AG09309 (cell line): ENCODE results near the gene WNT1.

Source experiments
- DNase-seq: peaks from one replicate; pipeline ENCODE4 v3.0.0-alpha.2; 2010; ENCODE audit warnings: low read depth
- H3K4me3 ChIP-seq: 2 replicates; pipeline ENCODE4 v1.5.1; 2011; ENCODE audit warnings: mild to moderate bottlenecking, low read depth, low read length, moderate library complexity; ENCODE audit not compliant: control insufficient read depth
- TF ChIP-seq, protein P1 (sequence below): IDR thresholded peaks from 2 replicates; pipeline ENCODE4 v1.5.1; 2011; ENCODE audit warnings: mild to moderate bottlenecking, low read depth, low read length, inconsistent platforms; ENCODE audit not compliant: insufficient read depth, control insufficient read depth; ENCODE audit errors: missing control alignments

WNT1 gene

DNA sequence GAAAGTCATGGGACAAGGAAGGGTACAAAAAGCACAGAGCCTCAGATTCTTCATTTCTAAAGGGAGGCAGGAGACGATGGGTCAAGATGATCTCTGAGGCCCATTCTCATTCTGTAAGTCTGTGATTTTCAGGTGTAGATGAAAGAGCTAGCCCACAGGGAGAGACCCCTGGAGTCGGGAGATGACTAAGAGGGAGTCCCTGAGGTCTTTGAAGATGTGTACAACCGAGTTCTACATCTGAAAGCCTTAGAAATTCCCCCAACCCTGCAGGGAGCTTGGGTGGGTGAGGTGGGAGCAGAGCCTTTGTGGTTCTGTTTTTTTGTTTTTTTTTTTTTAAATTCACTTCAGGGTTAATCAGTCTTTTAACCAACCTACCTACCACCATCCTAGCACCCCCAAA lies 9.7 kb upstream of the WNT1 start:
- TF ChIP-seq, protein P1, sequence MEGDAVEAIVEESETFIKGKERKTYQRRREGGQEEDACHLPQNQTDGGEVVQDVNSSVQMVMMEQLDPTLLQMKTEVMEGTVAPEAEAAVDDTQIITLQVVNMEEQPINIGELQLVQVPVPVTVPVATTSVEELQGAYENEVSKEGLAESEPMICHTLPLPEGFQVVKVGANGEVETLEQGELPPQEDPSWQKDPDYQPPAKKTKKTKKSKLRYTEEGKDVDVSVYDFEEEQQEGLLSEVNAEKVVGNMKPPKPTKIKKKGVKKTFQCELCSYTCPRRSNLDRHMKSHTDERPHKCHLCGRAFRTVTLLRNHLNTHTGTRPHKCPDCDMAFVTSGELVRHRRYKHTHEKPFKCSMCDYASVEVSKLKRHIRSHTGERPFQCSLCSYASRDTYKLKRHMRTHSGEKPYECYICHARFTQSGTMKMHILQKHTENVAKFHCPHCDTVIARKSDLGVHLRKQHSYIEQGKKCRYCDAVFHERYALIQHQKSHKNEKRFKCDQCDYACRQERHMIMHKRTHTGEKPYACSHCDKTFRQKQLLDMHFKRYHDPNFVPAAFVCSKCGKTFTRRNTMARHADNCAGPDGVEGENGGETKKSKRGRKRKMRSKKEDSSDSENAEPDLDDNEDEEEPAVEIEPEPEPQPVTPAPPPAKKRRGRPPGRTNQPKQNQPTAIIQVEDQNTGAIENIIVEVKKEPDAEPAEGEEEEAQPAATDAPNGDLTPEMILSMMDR: no peak
- no peak for DNase-seq
- H3K4me3 ChIP-seq: no peak overlapping the region

DNA sequence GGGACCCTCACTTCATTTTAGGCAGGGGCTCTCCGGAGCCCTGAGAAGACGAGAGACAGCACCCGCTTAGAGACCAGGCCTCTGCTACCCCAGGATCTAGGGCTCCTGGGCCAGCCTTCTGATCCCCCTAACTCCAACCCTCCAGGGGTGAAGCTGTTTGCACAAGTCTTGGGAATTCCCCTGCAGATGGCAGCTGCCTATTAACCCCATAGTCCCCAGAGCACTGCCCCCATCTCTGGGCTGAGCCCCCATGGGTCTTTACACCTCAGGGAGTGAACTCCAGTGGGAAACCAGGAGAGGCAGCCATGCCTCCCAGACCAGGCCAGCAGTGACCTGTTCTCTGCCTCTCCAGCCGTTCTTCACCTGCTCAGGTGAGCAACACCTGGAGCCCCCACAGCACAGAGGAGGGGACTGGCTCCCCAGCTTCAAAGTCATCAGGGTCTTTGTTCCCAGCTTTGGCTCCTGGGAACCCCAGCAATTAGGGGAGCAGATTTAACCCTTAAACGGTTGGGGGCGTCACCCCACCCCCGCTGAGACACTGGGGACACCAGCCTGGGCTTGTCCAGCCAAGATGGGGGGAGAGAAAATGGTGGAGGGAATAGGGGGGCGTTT lies 8.9 kb upstream of the WNT1 start:
- no peak for DNase-seq
- H3K4me3 ChIP-seq: no peak overlapping the region
- TF ChIP-seq, protein P1: no peak

DNA sequence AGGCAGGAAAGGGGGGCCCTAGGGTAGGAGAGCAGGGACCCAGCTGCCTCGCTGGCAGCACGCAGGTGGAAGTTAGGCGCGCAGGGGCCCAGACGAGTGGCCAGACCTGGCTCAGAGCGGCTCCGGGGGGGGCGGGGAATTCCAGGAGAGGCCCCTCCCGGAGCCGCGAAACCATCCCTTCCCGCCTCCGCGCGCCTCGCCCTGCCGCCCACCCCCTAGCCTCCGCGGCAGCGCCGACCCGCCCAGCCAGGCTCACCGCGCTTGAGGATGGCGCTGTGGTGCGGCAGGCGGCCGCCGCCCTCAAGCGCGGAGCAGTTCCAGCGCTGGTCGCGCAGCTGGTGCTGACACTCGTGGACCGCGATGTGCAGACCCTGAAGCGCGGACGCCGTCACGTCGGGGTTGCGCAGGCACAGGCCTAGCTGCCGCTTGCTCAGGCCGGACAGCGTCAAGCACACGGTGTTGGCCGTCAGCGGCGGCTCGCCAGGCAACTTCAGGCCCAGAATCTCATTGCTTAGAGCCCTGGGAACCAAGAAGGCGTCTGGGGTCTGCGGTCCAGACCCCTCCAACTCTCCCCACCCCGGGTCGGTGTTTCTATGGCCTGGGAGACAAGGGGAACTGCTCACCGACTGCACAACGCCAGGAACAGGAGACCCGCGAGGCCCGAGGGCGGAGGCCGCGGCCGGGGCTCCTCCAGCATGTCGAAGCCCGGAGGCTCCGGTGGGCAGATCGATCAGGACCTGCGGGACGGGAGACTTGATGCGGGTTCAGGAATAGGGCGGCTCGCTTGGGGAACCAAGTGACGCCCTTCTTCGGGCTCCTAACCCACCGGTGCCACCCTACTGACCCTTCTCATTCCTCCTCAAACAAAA lies 8.1 kb upstream of the WNT1 start:
- TF ChIP-seq, protein P1: no peak
- no peak for DNase-seq
- no peak overlapping the region for H3K4me3 ChIP-seq

DNA sequence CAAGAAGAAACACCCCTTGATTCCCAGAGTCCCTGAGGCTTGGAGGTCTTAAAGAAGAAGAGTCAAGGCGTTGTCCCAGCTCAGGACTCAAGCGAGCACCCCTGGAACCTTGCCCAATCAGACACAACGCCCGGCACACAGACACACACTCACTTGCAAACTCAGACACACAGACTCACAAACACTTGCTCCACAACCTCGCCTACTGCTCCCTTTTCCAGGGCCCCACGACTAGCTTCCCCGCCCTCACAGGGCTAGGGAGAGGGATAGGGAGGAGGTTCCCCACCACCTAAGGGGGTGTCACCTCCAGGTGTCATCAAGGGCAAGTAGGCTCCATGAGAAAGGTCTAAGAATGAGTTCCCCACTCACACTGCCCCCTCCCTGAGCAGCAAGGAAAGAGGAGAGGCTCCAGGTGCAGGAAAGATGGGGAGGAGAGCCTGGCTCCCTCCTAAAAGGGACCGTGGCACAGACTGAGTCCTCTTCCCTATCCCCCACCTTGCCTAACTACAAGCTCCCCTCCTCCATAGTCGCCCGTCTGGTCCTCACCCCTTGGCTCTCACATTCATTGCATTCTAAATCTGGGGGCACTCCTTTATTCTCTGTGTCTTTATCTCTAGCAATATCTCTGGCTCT lies 7.3 kb upstream of the WNT1 start:
- TF ChIP-seq, protein P1: no peak
- peak overlapping the region; percentile 46 for H3K4me3 ChIP-seq
- no peak for DNase-seq

DNA sequence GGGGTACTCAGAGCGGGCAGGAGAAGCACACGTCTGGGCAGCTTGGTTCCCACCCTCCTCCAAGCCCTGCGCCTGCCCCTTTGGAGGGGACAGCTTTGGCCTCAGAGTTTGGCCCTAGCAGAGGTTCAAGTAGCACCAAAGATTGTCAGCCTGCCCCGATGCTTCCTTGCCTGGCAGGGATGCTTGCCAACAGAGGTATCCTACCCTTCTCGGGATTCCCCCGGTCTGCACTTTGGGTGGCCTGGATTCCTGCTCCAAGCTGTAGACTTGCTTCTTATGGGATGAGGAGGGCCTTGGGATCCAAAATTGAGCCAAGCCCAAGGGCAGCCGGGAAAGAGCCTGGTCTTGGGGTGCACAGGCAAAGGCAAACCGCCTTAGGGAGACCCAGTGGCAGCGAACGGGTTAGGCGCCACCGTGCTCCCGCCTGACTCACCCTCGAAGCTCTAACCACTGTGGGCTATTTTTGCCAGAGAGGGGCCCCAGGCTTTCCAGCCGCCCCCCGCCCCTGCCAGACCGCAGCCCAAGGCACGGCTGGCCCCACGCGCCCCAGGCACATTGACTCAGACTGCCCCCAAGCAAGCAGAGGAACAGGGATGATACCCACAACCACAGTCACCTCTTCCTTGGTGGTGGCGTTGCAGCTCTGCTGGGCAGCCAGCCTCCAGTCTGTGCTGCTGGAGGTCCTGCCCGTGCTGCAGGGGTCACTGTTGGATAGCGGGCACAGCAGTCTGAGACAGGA lies 5.7 kb upstream of the WNT1 start:
- no peak overlapping the region for H3K4me3 ChIP-seq
- no peak for DNase-seq
- TF ChIP-seq, protein P1: peak; percentile 33

DNA sequence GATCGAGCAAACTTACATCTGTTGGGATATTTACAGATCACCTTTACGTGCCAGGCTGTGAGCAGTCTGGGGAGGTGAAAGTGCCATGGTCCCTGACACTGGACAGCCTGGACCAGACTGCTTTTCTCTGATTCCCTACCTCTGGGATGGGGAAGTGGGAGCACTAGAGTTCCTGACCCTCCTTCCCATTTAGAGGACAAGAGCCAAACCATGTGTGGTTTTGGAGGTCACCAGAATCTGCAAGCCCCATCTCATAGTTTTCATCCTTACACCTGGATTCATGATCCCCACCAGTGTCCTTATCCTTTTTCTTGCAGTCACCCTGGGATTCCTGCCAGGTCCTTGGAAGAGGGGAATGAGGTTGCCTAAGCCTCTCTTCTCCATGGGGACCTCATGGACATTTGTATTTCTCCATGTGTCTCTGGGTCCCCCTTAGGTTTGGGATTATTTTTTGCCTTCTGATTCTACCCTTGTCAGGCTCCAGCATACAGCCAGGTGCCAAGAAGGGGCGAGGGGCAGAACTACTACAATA lies 5.1 kb upstream of the WNT1 start:
- H3K4me3 ChIP-seq: no peak overlapping the region
- TF ChIP-seq, protein P1: no peak
- no peak for DNase-seq
